HG03108 (cell line): ENCODE results near the gene WWTR1.

Source experiments
- ATAC-seq: cut with Tn5 transposase; IDR thresholded peaks from one replicate; pipeline ENCODE4 v1.9.1; 2021; ENCODE audit warnings: moderate library complexity; ENCODE audit not compliant: unreplicated experiment

Gene WWTR1

GRCh38 chr3:149625795-149626194 lies 32.0 kb downstream of the WWTR1 start:
- ATAC-seq: no peak

GRCh38 chr3:149623824-149624223 lies 34.0 kb downstream of the WWTR1 start:
- no peak for ATAC-seq

- ATAC-seq: peak; percentile 83
These were observed 36.4 kb downstream of the WWTR1 start for GRCh38 chr3:149621218-149622005.

- no peak for ATAC-seq
These were observed 37.4 kb downstream of the WWTR1 start for GRCh38 chr3:149620291-149621020.

GRCh38 chr3:149619136-149619535 lies 38.7 kb downstream of the WWTR1 start:
- no peak for ATAC-seq

- no peak for ATAC-seq
These were observed 39.4 kb downstream of the WWTR1 start for GRCh38 chr3:149618151-149619123.

- no peak for ATAC-seq
These were observed 42.0 kb downstream of the WWTR1 start for GRCh38 chr3:149615731-149616221.

GRCh38 chr3:149613988-149614387 lies 43.8 kb downstream of the WWTR1 start:
- ATAC-seq: no peak

- no peak for ATAC-seq
These were observed 45.4 kb downstream of the WWTR1 start for GRCh38 chr3:149612456-149612855.

GRCh38 chr3:149611149-149611548 lies 46.7 kb downstream of the WWTR1 start:
- no peak for ATAC-seq

GRCh38 chr3:149610351-149611105 lies 47.3 kb downstream of the WWTR1 start:
- no peak for ATAC-seq

- peak; percentile 91 for ATAC-seq
These were observed 48.2 kb downstream of the WWTR1 start for GRCh38 chr3:149609595-149609994.

- ATAC-seq: no peak
These were observed 48.8 kb downstream of the WWTR1 start for GRCh38 chr3:149608987-149609386.

GRCh38 chr3:149605902-149606301 lies 51.9 kb downstream of the WWTR1 start:
- ATAC-seq: no peak

GRCh38 chr3:149604125-149604875 lies 53.5 kb downstream of the WWTR1 start:
- ATAC-seq: no peak

- no peak for ATAC-seq
These were observed 54.4 kb downstream of the WWTR1 start for GRCh38 chr3:149603126-149604074.

GRCh38 chr3:149600634-149601033 lies 57.2 kb downstream of the WWTR1 start:
- ATAC-seq: no peak

GRCh38 chr3:149599236-149599635 lies 58.6 kb downstream of the WWTR1 start:
- ATAC-seq: no peak
